IPS DF 19.7 (cell line): ENCODE measurements around the gene CHD9NB.
A peak's percentile ranks its signal among the peaks of the same experiment; 100 is the strongest.

Experiments used
- DNase-seq: peaks from one replicate; pipeline ENCODE4 v3.0.0-alpha.2; 2013; ENCODE audit warnings: low read depth, low spot score

Gene CHD9NB

GRCh38 chr16:53052519-53053501 is at the start of gene CHD9NB:
CHD9NB (minus strand) TSS chr16:53052897; CDS start chr16:53044158, 8,739 bp downstream.
- DNase-seq = no peak

- no peak for DNase-seq
Measured at GRCh38 chr16:53100889-53101288, 48.2 kb upstream of the CHD9NB start.

- DNase-seq = no peak
Measured at GRCh38 chr16:53100131-53100748, 47.5 kb upstream of the CHD9NB start.

- peak; percentile 88 for DNase-seq
Measured at GRCh38 chr16:53099318-53100130, 46.8 kb upstream of the CHD9NB start.

- no peak for DNase-seq
Measured at GRCh38 chr16:53098526-53099317, 46.0 kb upstream of the CHD9NB start.

- no peak for DNase-seq
Measured at GRCh38 chr16:53097190-53097589, 44.5 kb upstream of the CHD9NB start.

GRCh38 chr16:53094013-53094630 is 41.4 kb upstream of the CHD9NB start:
- no peak for DNase-seq

GRCh38 chr16:53093162-53093744 is 40.6 kb upstream of the CHD9NB start:
- DNase-seq = no peak

GRCh38 chr16:53092284-53092683 is 39.6 kb upstream of the CHD9NB start:
- no peak for DNase-seq

- DNase-seq = peak; percentile 80
Measured at GRCh38 chr16:53091466-53092211, 38.9 kb upstream of the CHD9NB start.

- no peak for DNase-seq
Measured at GRCh38 chr16:53090591-53091411, 38.1 kb upstream of the CHD9NB start.

- DNase-seq = no peak
Measured at GRCh38 chr16:53090286-53090590, 37.5 kb upstream of the CHD9NB start.

- no peak for DNase-seq
Measured at GRCh38 chr16:53089434-53090285, 37.0 kb upstream of the CHD9NB start.

GRCh38 chr16:53087101-53087500 is 34.4 kb upstream of the CHD9NB start:
- no peak for DNase-seq

GRCh38 chr16:53085931-53086421 is 33.3 kb upstream of the CHD9NB start:
- no peak for DNase-seq

GRCh38 chr16:53085369-53085843 is 32.7 kb upstream of the CHD9NB start:
- DNase-seq = no peak

- no peak for DNase-seq
Measured at GRCh38 chr16:53084746-53085334, 32.1 kb upstream of the CHD9NB start.
